Measurements from ENCODE around the gene TMEM130.

- TF ChIP-seq CTCF (conservative IDR thresholded peaks at IDR 0.05 in 1 of 2, IDR thresholded peaks at IDR 0.05 in 1 of 2; ENCODE audit: low read depth in 1 of 2, low read length in 2 of 2), result no peak
- no peak for TF ChIP-seq EZH2 (IDR thresholded peaks at IDR 0.05; ENCODE audit: low read length, missing control alignments)
Measured at GRCh38 chr7:98800996-98801395, 68.8 kb downstream of the TMEM130 start.
